NCI-H187 (cell line): Measurements from ENCODE around the gene TTC9B.

Experiments used
- DNase-seq, 2 experiments: peaks; one replicate each; lab custom pipeline; 2025; lab: John Stamatoyannopoulos, UW

The TTC9B gene

GRCh38 chr19:40217934-40218890 lies at the start of gene TTC9B:
Gene TTC9B, minus strand, starts transcription at chr19:40218384. Its CDS starts 3 bp downstream, at chr19:40218381.
- no peak for DNase-seq

GRCh38 chr19:40267601-40267997 lies 49.4 kb upstream of the TTC9B start:
- DNase-seq: no peak

GRCh38 chr19:40266912-40267600 lies 48.9 kb upstream of the TTC9B start:
- DNase-seq: peak in 1 of 2 experiments; percentile 68

DNA sequence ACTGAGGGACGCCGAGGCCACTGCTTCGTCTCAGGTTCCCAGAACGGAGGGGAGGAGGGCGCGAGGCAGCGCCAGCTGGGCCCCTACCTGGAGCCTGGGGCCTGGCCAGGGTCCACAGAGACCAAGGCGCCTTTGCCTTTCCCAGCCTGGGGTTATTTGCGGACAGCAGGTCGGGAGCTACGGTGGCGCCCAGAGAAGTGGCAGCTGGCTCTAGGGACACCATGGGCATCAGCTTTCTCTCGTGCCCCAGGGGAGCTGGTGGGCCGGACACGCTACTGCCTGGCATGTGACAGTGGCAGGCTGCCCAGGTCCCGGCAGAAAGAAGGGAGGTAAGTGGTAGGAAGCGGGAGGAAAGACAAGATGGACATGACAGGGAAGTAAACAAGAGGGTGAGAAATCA lies 47.9 kb upstream of the TTC9B start:
- DNase-seq: peak; percentile 20 to 25

GRCh38 chr19:40265763-40266099 lies 47.5 kb upstream of the TTC9B start:
- DNase-seq: no peak

DNA sequence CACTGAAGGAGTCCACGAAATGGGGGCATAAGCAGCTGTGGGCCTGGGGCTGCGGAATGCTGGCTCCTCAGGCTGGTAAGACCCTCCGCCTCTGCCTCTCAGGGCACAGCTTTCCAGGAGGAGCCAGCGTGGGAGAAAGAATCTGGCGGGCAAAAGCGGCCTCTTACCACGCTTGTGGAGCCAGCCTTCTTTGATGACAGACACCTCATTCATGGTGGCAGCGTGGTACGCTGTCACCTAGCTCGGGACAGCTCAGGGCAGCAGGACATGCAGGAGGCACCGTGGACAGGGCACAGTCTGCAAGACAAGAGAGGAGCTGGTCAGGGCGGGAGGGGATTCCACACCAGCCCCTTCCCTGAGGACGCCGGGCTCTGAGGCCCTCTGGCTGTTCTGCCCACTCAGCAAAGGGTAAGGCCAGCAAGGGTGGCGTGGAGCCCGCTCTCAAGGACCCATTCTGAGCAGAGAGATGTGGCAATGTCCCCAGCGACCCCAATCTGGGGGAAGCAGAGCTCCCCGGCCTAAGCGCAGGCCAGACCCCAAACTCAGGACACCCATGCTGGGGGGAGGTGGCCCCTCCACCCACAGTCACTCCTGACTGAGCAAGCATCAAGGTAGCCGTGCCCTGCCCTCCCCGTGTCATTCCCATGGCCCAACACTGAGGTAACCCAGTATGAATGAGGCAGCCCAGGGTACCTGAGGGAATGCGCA lies 47.0 kb upstream of the TTC9B start:
- DNase-seq: no peak

DNA sequence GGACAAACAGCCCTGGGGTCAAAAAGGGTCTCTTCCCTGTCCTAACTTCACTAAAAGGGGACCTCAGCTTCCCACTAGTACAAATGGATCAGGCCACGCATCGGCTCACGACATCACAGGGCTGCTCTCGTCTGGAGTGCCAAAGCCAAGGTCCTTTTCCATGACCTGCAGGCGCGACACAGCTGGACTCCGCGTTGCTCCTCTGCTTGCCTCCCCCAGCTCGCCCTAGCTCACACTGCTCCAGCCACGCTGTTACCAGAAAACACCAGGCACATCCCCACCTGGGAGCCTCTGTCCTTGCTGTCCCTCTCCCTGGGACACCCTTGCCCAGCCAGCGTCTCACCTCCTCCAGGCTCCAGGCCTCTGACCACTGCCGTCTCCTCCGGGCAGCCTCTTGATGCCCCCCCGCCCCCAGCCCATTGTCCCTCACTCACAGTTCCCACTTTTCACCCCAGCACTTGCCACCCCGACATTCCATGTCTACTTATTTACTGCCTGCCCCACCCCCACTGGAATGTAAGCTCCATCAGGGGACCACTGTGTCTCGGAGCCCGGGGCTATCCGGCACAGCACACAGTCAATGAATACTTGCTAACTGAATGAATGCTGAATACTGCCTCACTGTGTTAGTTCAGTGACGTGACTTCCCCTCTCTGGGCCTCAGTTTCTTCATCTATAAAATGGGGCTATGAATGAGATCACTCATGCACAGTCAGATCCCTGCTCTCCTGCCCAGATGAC lies 46.3 kb upstream of the TTC9B start:
- no peak for DNase-seq

DNA sequence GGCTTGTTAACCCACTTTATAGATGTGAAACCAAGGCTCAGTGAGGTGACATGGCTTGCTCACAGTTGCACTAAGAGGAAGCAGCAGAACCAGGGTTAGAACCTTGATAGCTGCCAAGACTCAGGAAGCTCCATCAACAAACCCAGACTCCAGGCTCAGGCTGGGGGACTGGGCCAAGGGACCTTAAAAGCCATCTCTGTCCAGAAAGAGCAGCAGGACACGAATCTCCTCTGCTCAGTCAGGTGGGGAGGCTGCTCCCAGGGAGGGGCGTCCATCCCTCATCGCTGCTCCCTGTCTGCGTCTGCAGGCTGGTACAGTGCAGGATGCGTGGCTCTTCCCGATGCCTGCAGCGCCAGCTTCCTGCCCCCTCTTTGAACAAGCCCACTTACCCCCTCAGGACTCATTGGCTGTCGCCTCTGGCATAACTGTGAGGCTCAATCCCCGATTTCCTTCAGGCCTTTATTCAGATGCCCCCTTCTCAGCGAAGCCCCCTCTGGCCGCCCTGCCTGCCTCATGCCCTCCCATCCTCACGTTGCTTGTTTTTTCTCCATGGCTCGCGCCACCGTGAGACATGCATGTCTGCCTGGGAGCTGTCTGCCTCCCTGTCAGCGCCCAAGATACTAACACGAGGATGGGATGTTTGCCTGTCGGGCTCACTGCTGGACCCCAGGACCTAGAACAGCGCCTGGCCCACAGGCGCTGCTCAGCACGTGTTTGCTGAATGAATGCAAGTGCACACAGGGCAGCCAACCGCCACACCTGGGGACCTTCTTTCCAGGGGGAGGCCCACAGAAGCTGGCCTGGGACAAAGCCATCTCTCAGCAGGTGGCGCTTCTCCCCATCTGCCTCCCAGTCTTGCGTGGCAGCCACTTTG lies 45.5 kb upstream of the TTC9B start:
- no peak for DNase-seq

GRCh38 chr19:40262422-40262821 lies 44.2 kb upstream of the TTC9B start:
- peak in 1 of 2 experiments; percentile 22 for DNase-seq

DNA sequence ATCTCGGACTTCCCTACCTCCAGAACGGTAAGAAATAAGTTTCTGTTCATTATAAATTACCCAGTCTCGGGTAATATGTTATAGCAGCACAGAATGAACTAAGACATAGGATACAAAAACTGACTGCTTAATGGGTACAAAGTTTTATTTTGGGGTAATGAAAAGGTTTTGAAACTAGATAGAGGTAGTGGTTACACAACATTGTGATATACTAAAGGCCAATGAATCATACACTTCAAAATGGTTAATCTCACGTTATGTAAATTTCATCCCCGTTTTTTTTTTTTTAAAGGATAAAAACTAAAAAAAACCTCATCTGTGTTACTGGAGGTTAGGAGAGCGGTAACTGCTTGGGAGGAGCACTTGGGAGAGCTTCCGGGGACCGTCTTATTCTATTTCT lies 43.4 kb upstream of the TTC9B start:
- no peak for DNase-seq

GRCh38 chr19:40257096-40257517 lies 38.9 kb upstream of the TTC9B start:
- no peak for DNase-seq

DNA sequence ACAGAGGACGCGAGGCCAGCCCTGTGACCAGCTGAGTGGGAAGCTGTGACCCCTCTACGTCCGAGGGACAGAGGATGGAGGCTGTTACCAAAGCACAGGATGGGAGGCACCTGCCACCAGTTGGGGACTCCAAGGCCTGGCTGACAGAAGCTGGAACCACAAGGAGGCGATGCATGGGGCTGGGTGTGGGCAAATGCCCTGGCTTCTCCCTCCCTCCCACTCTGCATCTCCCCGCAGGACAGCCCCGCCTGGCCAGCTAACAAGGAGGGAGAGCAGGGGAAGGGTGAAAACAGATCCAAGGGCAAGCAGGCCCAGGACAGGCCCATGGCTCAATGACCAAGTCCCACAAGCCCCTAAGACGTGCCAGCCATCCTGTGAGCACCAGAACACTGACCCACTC lies 38.3 kb upstream of the TTC9B start:
- DNase-seq: no peak

GRCh38 chr19:40255619-40256166 lies 37.5 kb upstream of the TTC9B start:
- DNase-seq: no peak

GRCh38 chr19:40254714-40255418 lies 36.7 kb upstream of the TTC9B start:
- no peak for DNase-seq

DNA sequence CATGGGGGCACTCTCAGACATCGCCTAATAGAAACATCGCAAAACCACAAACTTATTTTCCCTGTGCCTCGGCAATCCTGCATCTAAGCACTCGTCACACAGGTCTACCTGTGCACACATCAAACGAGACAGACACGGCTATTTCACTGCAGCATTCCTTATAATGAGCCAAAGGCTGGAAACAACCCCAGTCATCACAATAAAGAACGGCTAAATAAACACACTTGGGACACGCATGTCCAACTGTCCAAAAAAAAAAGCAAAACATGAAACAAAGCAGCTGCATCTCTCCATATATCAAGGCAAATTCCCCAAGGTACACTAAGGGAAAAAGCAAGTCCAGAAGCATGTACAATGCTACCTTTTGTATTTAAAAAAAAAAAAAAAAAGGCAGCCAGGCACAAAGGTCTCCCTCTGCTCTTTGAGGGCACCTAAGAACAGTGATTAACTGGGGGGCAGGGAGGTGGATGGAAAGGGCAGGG lies 35.5 kb upstream of the TTC9B start:
- DNase-seq: no peak

DNA sequence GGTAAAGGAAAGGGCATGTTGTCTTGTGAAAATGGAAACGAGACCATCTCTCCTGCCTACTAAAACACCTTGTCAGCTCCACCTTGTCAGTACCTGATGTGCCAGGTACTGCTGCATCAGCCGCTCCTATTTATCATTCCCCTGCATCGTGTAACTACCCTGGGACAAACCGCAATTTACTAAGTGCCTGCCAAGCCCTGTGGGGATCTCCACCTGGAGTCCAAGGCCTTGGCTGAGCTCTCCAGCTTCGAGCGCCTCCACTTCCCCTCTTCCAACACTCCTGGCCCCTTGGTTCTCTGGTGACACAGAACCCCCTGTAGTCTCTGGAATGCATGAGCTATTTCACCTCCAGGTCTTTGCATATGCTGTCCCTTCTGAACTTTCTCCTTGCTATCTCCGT lies 34.2 kb upstream of the TTC9B start:
- no peak for DNase-seq

DNA sequence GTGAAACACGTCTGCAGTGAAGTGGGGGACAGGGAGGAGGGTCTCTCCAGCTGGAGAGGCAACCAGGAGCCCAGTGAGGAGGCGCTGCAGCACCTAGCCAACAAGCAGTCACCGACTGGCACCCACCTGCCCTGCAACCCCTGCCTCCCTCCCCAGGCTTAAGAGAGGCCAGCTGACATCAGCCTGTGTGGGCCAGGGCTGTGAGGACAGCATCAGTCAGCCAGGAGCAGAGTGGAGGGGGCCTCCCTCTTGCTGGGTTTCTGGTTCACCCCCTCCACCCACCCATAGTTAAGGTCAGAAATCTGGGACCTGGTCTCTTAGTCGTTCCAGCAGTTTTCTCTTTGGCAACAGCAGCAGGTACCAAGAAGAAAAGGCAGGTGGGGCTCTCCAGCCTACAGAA lies 33.8 kb upstream of the TTC9B start:
- no peak for DNase-seq

DNA sequence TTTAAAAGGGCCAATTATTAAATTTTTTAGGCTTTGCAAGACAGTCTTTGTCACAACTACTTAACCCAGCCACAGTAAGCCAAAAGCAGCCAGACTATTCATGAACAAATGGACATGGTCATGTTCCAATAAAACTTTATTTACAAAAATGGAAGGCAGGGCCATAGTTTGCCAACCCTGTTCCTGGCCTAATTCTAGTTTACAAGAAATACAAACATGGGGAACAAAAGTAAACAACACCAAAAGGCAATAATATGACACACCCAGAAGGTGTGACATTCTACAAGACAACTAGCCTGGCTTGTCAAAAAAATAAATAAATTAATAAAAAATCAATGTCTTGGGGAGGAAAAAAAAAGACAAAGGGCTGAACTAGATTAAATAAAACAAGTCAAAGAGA lies 33.1 kb upstream of the TTC9B start:
- no peak for DNase-seq

DNA sequence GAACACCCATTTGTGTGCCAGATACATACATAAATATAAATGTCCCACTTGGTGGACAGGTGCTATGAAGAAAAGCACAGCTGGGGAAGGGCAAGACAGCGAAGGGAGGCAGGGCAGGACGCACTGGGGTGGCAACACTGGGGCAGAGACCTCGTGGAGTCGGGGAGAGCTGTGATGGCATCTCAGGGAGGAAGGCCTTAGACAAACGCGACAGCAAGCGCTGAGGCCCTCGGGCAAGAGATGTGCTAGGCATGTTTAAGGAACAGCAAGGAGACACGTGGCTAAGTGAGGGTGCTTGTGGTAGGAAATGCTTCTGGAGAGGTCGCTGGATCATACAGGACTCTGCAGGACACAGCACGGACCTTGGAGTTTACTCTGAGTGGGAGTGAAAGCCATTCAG lies 31.6 kb upstream of the TTC9B start:
- DNase-seq: no peak

GRCh38 chr19:40249201-40249600 lies 31.0 kb upstream of the TTC9B start:
- no peak for DNase-seq
